Measurements from ENCODE around the gene OTOA.
"Not testable (repeated sequence)": the region's sequence is repeated elsewhere in the genome, so short reads cannot be mapped to it uniquely, and the experiment has no call there.

Gene OTOA

GRCh38 chr16:21642861-21643260, 20.9 kb upstream of the OTOA start:
- no peak for DNase-seq

- no peak for DNase-seq
Measured at GRCh38 chr16:21643785-21644184, 20.0 kb upstream of the OTOA start.

GRCh38 chr16:21644674-21645073, 19.1 kb upstream of the OTOA start:
- no peak for DNase-seq

GRCh38 chr16:21645261-21645721, 18.5 kb upstream of the OTOA start:
- DNase-seq, result no peak

GRCh38 chr16:21646091-21646490, 17.7 kb upstream of the OTOA start:
- DNase-seq, result no peak

- no peak for DNase-seq
Measured at GRCh38 chr16:21646721-21647561, 16.8 kb upstream of the OTOA start.

GRCh38 chr16:21647562-21648164, 16.1 kb upstream of the OTOA start:
- no peak for DNase-seq

GRCh38 chr16:21649826-21650406, 13.9 kb upstream of the OTOA start:
- not testable (repeated sequence) for DNase-seq

- DNase-seq, result no peak
Measured at GRCh38 chr16:21650521-21650920, 13.2 kb upstream of the OTOA start.

GRCh38 chr16:21651515-21651914, 12.3 kb upstream of the OTOA start:
- no peak for DNase-seq

GRCh38 chr16:21652453-21652852, 11.3 kb upstream of the OTOA start, which contains the start of gene IGSF6:
IGSF6 (minus strand) TSS chr16:21652608; CDS start chr16:21652598, 10 bp downstream.
- no peak for DNase-seq

GRCh38 chr16:21653571-21653970, 10.2 kb upstream of the OTOA start:
- DNase-seq, result no peak

- DNase-seq, result no peak
Measured at GRCh38 chr16:21654466-21654865, 9.3 kb upstream of the OTOA start.

- DNase-seq, result no peak
Measured at GRCh38 chr16:21654881-21655280, 8.9 kb upstream of the OTOA start.

GRCh38 chr16:21656795-21657768, 6.7 kb upstream of the OTOA start:
- no peak for DNase-seq

GRCh38 chr16:21659124-21659523, 4.6 kb upstream of the OTOA start:
- DNase-seq, result no peak

- DNase-seq, result no peak
Measured at GRCh38 chr16:21664801-21665492, 1.2 kb downstream of the OTOA start.

GRCh38 chr16:21666772-21667171, 3.0 kb downstream of the OTOA start:
- no peak for DNase-seq

- no peak for DNase-seq
Measured at GRCh38 chr16:21667575-21667974, 3.8 kb downstream of the OTOA start.

GRCh38 chr16:21673469-21673868, 9.7 kb downstream of the OTOA start:
- no peak for DNase-seq

- DNase-seq, result not testable (repeated sequence)
Measured at GRCh38 chr16:21674456-21674855, 10.7 kb downstream of the OTOA start.

- DNase-seq, result not testable (repeated sequence)
Measured at GRCh38 chr16:21680714-21681113, 16.9 kb downstream of the OTOA start.

Measured in SHP77 treated with DMSO at 0.1 percent for 48 hours (cell line).